HepG2 (cell line): ENCODE data around the gene SOX4. TPM values are rescaled to one million over a fixed set of nuclear protein-coding genes. Genes with fewer than 3 reads are reported as not detected.

Experiments
- AHR ChIP-seq: IDR thresholded peaks from 2 replicates; pipeline ENCODE4 v1.6.1; 2018; ENCODE audit warnings: missing genetic modification reagents, missing compliant biosample characterization
- ARID2 ChIP-seq: sonication (generic); formaldehyde crosslinking; IDR thresholded peaks from 2 replicates; pipeline ENCODE4 v1.8.1; 2022; ENCODE audit warnings: mild to moderate bottlenecking, missing genetic modification reagents, borderline replicate concordance
- BCLAF1 ChIP-seq: fragments of 450-650 bp; IDR thresholded peaks from 2 replicates; pipeline ENCODE4 v1.6.1; 2017; ENCODE audit warnings: mild to moderate bottlenecking
- HNF4G ChIP-seq, 2 experiments: sonication (generic) in 1 of 2; formaldehyde crosslinking in 1 of 2; IDR thresholded peaks; 2 replicates each; pipeline versions ENCODE4 v1.4.0 to v1.6.1; 2011 to 2020; ENCODE audit warnings: borderline replicate concordance in 2 of 2, low read depth in 2 of 2, mild to moderate bottlenecking in 2 of 2, low read length in 1 of 2, missing genetic modification reagents in 1 of 2, moderate library complexity in 1 of 2
- IKZF1 ChIP-seq: fragments of 450-650 bp; IDR thresholded peaks from 2 replicates; pipeline ENCODE4 v1.7.1; 2016
- IRF2 ChIP-seq: IDR thresholded peaks from 2 replicates; pipeline ENCODE4 v1.6.1; 2018; ENCODE audit warnings: missing genetic modification reagents, missing compliant biosample characterization
- KDM5B ChIP-seq: sonication (generic); formaldehyde crosslinking; IDR thresholded peaks from 2 replicates; pipeline ENCODE4 v1.4.0; 2020; ENCODE audit warnings: missing genetic modification reagents, mild to moderate bottlenecking, borderline replicate concordance
- KMT2B ChIP-seq: IDR thresholded peaks from 2 replicates; pipeline ENCODE4 v1.6.1; 2016; ENCODE audit warnings: missing genetic modification reagents, missing compliant biosample characterization
- NAIF1 ChIP-seq: sonication (generic); formaldehyde crosslinking; IDR thresholded peaks from 2 replicates; pipeline ENCODE4 v1.5.0; 2020; ENCODE audit warnings: mild to moderate bottlenecking, missing genetic modification reagents, borderline replicate concordance
- NFE2L1 ChIP-seq: sonication (generic); formaldehyde crosslinking; IDR thresholded peaks from 2 replicates; pipeline ENCODE4 v1.4.0; 2020; ENCODE audit warnings: missing genetic modification reagents, mild to moderate bottlenecking, borderline replicate concordance
- RBFOX2 ChIP-seq: fragments of 200-400 bp; formaldehyde crosslinking; IDR thresholded peaks from 2 replicates; pipeline ENCODE4 v1.6.1; 2017; ENCODE audit warnings: low read depth, mild to moderate bottlenecking, low read length
- SSRP1 ChIP-seq: IDR thresholded peaks from 2 replicates; pipeline ENCODE4 v1.6.1; 2016; ENCODE audit warnings: control low read depth
- ZKSCAN1 ChIP-seq: fragments of 150-350 bp; IDR thresholded peaks from 2 replicates; pipeline ENCODE4 v1.6.1; 2014; ENCODE audit warnings: low read length
- ZNF264 ChIP-seq: sonication (generic); formaldehyde crosslinking; IDR thresholded peaks from 2 replicates; pipeline ENCODE4 v1.4.0; 2020; ENCODE audit warnings: missing genetic modification reagents
- ZNF362 ChIP-seq: sonication (generic); formaldehyde crosslinking; IDR thresholded peaks from 2 replicates; pipeline ENCODE4 v1.4.0; 2020; ENCODE audit warnings: missing genetic modification reagents, mild to moderate bottlenecking, borderline replicate concordance
- ZNF549 ChIP-seq: sonication (generic); formaldehyde crosslinking; IDR thresholded peaks from 2 replicates; pipeline ENCODE4 v1.5.0; 2020; ENCODE audit warnings: missing genetic modification reagents
- ZNF567 ChIP-seq: sonication (generic); formaldehyde crosslinking; IDR thresholded peaks from 2 replicates; pipeline ENCODE4 v1.8.1; 2023; ENCODE audit warnings: mild to moderate bottlenecking, missing genetic modification reagents, borderline replicate concordance
- ZNF616 ChIP-seq: sonication (generic); formaldehyde crosslinking; IDR thresholded peaks from 2 replicates; pipeline ENCODE4 v1.5.0; 2020; ENCODE audit warnings: low read depth, mild to moderate bottlenecking, missing genetic modification reagents
- ZNF629 ChIP-seq: sonication (generic); formaldehyde crosslinking; conservative IDR thresholded peaks from 2 replicates; pipeline ENCODE4 v1.5.0; 2020; ENCODE audit warnings: missing genetic modification reagents
- ZNF772 ChIP-seq: sonication (generic); formaldehyde crosslinking; IDR thresholded peaks from 2 replicates; pipeline ENCODE4 v1.5.0; 2020; ENCODE audit warnings: mild to moderate bottlenecking, missing genetic modification reagents
- ZNF841 ChIP-seq: sonication (generic); formaldehyde crosslinking; IDR thresholded peaks from 2 replicates; pipeline ENCODE4 v1.8.1; 2023; ENCODE audit warnings: missing genetic modification reagents, borderline replicate concordance
- polyA plus RNA-seq, 8 experiments: library from polyadenylated mRNA; depleted of rRNA in 3 of 8; stranded (reverse) in 7 of 8; unstranded in 1 of 8; fragments of >200 nt; fragmentation: Illumina TruSeq in 4 of 8; extraction: Trizol in 4 of 8; gene quantifications; 2 replicates each; pipeline versions ENCODE4 v1.2.1 to v1.2.3, GENCODE V29; 2011 to 2016; ENCODE audit warnings: low read depth in 4 of 8, missing spikeins in 1 of 8, mixed read lengths in 1 of 8; ENCODE audit not compliant: insufficient read depth in 1 of 8
- total RNA-seq, 5 experiments: library from RNA; depleted of rRNA; stranded (reverse); fragments of >200 nt; fragmentation: Illumina TruSeq; extraction: Trizol; gene quantifications; 2 replicates each; pipeline ENCODE4 v1.2.3, GENCODE V29; 2016; ENCODE audit warnings: low read depth in 1 of 5
- TF ChIP-seq, protein P1 (sequence below): IDR thresholded peaks from 2 replicates; pipeline ENCODE4 v1.6.1; 2018; ENCODE audit warnings: missing genetic modification reagents, mild to moderate bottlenecking, missing compliant biosample characterization
- TF ChIP-seq, protein P2 (sequence below): sonication (generic); formaldehyde crosslinking; IDR thresholded peaks from 2 replicates; pipeline ENCODE4 v1.4.0; 2020; ENCODE audit warnings: mild to moderate bottlenecking, low read depth, missing genetic modification reagents
- TF ChIP-seq, protein P3 (sequence below): sonication (generic); formaldehyde crosslinking; IDR thresholded peaks from 2 replicates; pipeline ENCODE4 v1.4.0; 2020; ENCODE audit warnings: low read depth, mild to moderate bottlenecking, missing genetic modification reagents

SOX4 gene
- total and polyA plus RNA-seq, 2 of the 13 experiments (the other 11 are each of a cell fraction or from before 2014, with no cell fraction given), result 2.6 to 3.4 TPM

GRCh38 chr6:21593927-21594415, 420 bp downstream of the SOX4 start (continued):
- TF ChIP-seq, protein P1, sequence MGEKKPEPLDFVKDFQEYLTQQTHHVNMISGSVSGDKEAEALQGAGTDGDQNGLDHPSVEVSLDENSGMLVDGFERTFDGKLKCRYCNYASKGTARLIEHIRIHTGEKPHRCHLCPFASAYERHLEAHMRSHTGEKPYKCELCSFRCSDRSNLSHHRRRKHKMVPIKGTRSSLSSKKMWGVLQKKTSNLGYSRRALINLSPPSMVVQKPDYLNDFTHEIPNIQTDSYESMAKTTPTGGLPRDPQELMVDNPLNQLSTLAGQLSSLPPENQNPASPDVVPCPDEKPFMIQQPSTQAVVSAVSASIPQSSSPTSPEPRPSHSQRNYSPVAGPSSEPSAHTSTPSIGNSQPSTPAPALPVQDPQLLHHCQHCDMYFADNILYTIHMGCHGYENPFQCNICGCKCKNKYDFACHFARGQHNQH (CRISPR knock-in tag), result no peak
- TF ChIP-seq ZNF362 (CRISPR knock-in tag), result 0 out of 2 replicates have a peak, but pooled peaks have one; percentile 41
- no peak for TF ChIP-seq HNF4G (IDR thresholded peaks at IDR 0.05; ENCODE audit: borderline replicate concordance, low read depth, low read length)
- no peak for TF ChIP-seq HNF4G (CRISPR knock-in tag; IDR thresholded peaks at IDR 0.05; ENCODE audit: borderline replicate concordance, low read depth)
- TF ChIP-seq AHR (CRISPR knock-in tag), result no peak
- no peak for TF ChIP-seq ZNF629
- TF ChIP-seq ARID2 (CRISPR knock-in tag), result no peak
- TF ChIP-seq KMT2B (CRISPR knock-in tag), result no peak
- TF ChIP-seq ZNF549, result no peak
- no peak for TF ChIP-seq ZNF264 (CRISPR knock-in tag)
- no peak for TF ChIP-seq ZKSCAN1
- no peak for TF ChIP-seq KDM5B (CRISPR knock-in tag)
- TF ChIP-seq ZNF772 (CRISPR knock-in tag), result no peak
- TF ChIP-seq, protein P2, sequence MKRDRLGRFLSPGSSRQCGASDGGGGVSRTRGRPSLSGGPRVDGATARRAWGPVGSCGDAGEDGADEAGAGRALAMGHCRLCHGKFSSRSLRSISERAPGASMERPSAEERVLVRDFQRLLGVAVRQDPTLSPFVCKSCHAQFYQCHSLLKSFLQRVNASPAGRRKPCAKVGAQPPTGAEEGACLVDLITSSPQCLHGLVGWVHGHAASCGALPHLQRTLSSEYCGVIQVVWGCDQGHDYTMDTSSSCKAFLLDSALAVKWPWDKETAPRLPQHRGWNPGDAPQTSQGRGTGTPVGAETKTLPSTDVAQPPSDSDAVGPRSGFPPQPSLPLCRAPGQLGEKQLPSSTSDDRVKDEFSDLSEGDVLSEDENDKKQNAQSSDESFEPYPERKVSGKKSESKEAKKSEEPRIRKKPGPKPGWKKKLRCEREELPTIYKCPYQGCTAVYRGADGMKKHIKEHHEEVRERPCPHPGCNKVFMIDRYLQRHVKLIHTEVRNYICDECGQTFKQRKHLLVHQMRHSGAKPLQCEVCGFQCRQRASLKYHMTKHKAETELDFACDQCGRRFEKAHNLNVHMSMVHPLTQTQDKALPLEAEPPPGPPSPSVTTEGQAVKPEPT (CRISPR knock-in tag), result no peak
- no peak for TF ChIP-seq ZNF616 (CRISPR knock-in tag)
- TF ChIP-seq RBFOX2, result no peak
- TF ChIP-seq IRF2, result no peak; the same call in 1 of the 2 replicates
- no peak for TF ChIP-seq ZNF841 (CRISPR knock-in tag)
- peak; percentile 51; the same call in 1 of the 2 replicates for TF ChIP-seq SSRP1
- TF ChIP-seq NAIF1, result no peak
- no peak for TF ChIP-seq IKZF1
- TF ChIP-seq NFE2L1 (CRISPR knock-in tag), result no peak
- TF ChIP-seq, protein P3, sequence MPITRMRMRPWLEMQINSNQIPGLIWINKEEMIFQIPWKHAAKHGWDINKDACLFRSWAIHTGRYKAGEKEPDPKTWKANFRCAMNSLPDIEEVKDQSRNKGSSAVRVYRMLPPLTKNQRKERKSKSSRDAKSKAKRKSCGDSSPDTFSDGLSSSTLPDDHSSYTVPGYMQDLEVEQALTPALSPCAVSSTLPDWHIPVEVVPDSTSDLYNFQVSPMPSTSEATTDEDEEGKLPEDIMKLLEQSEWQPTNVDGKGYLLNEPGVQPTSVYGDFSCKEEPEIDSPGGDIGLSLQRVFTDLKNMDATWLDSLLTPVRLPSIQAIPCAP, result no peak
- no peak for TF ChIP-seq ZNF567 (CRISPR knock-in tag)
- no peak for TF ChIP-seq BCLAF1
